COLO668 (cell line): Measurements from ENCODE around the gene ZNF213.

Source experiments
- DNase-seq: peaks from one replicate; lab custom pipeline; 2025; ENCODE audit not compliant: unreplicated experiment; lab: John Stamatoyannopoulos, UW

ZNF213 gene

DNA sequence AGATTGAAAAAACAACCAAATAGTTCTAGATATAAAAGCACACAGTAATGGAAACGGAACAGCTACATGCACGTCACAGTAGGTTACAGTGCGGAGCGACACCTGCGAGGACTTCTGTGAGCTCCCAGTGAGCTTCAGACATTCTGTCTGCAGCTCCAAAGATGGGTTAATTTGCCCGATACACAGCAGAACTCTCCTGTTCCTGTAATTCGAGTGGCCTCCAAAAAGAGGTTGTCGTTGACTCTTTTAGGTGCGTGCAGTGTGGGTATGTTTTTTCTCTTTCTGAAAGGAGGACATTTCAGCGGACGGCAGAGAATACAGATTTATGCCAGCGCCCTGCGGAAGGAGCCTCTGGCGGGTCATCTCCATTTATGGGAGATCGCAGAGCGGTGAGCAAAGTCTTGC is 56.1 kb downstream of the ZNF213 start:
- no peak for DNase-seq
